K562 (cell line): ENCODE results near the gene DLGAP5. TPM values are rescaled to one million over a fixed set of nuclear protein-coding genes. Genes with fewer than 3 reads are reported as not detected.
A peak's percentile ranks its signal among the peaks of the same experiment; 100 is the strongest.

ENCODE experiments used
- ADNP ChIP-seq: fragments of 200-800 bp; sonication (Bioruptor generic); IDR thresholded peaks from 2 replicates; pipeline ENCODE4 v1.6.1; 2016; ENCODE audit warnings: missing genetic modification characterization, missing compliant biosample characterization
- FOXK1 ChIP-seq: sonication (generic); formaldehyde crosslinking; IDR thresholded peaks from 2 replicates; pipeline ENCODE4 v1.8.0; 2022; ENCODE audit warnings: missing genetic modification reagents, mild to moderate bottlenecking, borderline replicate concordance
- GTF2B ChIP-seq: IDR thresholded peaks from 2 replicates; pipeline ENCODE4 v1.6.1; 2011; ENCODE audit not compliant: insufficient read length; ENCODE audit errors: extremely low read depth
- HMBOX1 ChIP-seq: sonication (generic); IDR thresholded peaks from 2 replicates; pipeline ENCODE4 v1.6.1; 2016
- JUN ChIP-seq, 2 experiments: sonication (generic) in 1 of 2; formaldehyde crosslinking in 1 of 2; IDR thresholded peaks; 2 replicates each; pipeline versions ENCODE4 v1.6.1 to v1.8.0; 2012 to 2022; ENCODE audit warnings: borderline replicate concordance in 2 of 2, mild to moderate bottlenecking in 2 of 2, improper control_type of control experiment in 1 of 2, low read depth in 1 of 2, low read length in 1 of 2, missing genetic modification reagents in 1 of 2
- KLF1 ChIP-seq: fragments of 450-650 bp; IDR thresholded peaks from 2 replicates; pipeline ENCODE4 v1.6.1; 2016; ENCODE audit warnings: missing genetic modification characterization, missing compliant biosample characterization
- NFATC3 ChIP-seq: fragments of 450-650 bp; IDR thresholded peaks from 2 replicates; pipeline ENCODE4 v1.6.1; 2017; ENCODE audit warnings: mild to moderate bottlenecking
- ZKSCAN1 ChIP-seq: fragments of 150-350 bp; IDR thresholded peaks from 2 replicates; pipeline ENCODE4 v1.6.1; 2016; ENCODE audit warnings: low read depth, low read length
- ZNF696 ChIP-seq: fragments of 250-450 bp; sonication (Bioruptor Pico); conservative IDR thresholded peaks from 2 replicates; pipeline ENCODE4 v1.4.0; 2020; ENCODE audit warnings: mild to moderate bottlenecking, moderate library complexity
- polyA plus RNA-seq, 8 experiments: library from polyadenylated mRNA; depleted of rRNA in 4 of 8; stranded (reverse) in 5 of 8; unstranded in 3 of 8; fragments of >200 nt; fragmentation: Nextera tagmentation in 2 of 8; fragmentation: Illumina TruSeq in 1 of 8; extraction: Ambion mirVana in 2 of 8; extraction: Trizol in 1 of 8; gene quantifications; 2 replicates each; pipeline versions ENCODE4 v1.2.1 to v1.2.3, GENCODE V29; 2011 to 2014; ENCODE audit warnings: inconsistent platforms in 1 of 8, missing spikeins in 1 of 8
- total RNA-seq, 7 experiments: library from RNA; depleted of rRNA in 6 of 7; stranded (reverse); fragments of >200 nt in 6 of 7; fragmentation: Illumina TruSeq in 2 of 7; extraction: Trizol in 2 of 7; gene quantifications; 2 replicates each; pipeline versions ENCODE4 v1.2.1 to v1.2.3, GENCODE V29; 2011 to 2021; ENCODE audit warnings: low replicate concordance in 1 of 7

The DLGAP5 gene
- total and polyA plus RNA-seq, 9 of the 15 experiments (the other 6 are each of a cell fraction or from before 2014, with no cell fraction given) = 39.1 to 80.0 (median 59.9) TPM

- TF ChIP-seq ZNF696 = no peak
- TF ChIP-seq NFATC3 = no peak
- peak; percentile 36 for TF ChIP-seq GTF2B
- no peak for TF ChIP-seq ZKSCAN1
- no peak for TF ChIP-seq ADNP (tag)
- TF ChIP-seq JUN (IDR thresholded peaks at IDR 0.05; ENCODE audit: borderline replicate concordance, low read depth, low read length) = no peak
- no peak for TF ChIP-seq JUN (CRISPR knock-in tag; IDR thresholded peaks at IDR 0.05; ENCODE audit: borderline replicate concordance)
- no peak for TF ChIP-seq FOXK1 (CRISPR knock-in tag)
- no peak for TF ChIP-seq HMBOX1
- no peak for TF ChIP-seq KLF1 (tag)
These were observed at the start of gene DLGAP5 (continued) for GRCh38 chr14:55191203-55192053.
